ENCODE measurements around the gene TNK2. TPM values are rescaled to one million over a fixed set of nuclear protein-coding genes. Genes with fewer than 3 reads are reported as not detected.

TNK2 gene
- total and polyA plus RNA-seq, 2 of the 13 experiments (the other 11 are each of a cell fraction or from before 2014, with no cell fraction given), result 4.6 to 5.8 TPM

DNA sequence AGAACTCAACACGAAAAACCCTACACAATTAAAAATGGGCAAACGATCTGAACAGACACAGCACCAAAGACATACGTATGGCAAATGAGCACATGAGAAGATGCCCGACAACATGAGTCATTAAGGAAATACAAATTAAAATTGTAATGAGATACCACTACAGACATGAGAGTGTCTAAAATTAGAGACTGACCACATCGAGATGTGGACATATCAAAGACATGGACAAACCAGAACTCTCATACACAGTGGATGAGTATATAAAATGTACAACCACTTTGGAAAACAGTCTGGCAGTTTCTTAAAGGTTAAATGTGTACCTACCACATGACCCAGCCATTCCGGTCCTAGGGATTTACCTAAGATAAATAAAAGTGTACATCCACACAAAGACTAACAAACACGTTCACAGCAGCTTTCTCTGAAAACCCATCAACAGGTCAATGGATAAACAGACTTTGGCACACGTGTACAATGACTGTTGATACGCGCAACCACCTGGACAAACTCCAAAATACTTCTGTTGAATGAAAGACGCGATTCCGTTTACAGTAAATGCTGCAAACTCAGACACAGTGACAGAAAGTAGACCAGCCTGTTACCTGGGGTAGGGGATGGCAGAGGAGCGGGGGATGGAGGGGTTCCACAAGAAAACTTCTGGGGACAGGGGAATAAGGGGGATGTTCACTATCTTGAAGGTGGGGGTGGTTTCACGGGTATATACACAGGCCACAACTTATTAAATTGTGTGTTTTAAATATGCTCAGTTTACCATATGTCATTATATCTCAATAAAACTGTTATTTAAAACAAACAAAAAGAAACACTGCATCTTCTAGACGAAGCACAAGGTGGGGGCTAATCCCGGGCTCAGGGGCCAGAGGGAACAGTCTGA lies 2.1 kb downstream of the TNK2 start (continued):
- TF ChIP-seq, protein P1, sequence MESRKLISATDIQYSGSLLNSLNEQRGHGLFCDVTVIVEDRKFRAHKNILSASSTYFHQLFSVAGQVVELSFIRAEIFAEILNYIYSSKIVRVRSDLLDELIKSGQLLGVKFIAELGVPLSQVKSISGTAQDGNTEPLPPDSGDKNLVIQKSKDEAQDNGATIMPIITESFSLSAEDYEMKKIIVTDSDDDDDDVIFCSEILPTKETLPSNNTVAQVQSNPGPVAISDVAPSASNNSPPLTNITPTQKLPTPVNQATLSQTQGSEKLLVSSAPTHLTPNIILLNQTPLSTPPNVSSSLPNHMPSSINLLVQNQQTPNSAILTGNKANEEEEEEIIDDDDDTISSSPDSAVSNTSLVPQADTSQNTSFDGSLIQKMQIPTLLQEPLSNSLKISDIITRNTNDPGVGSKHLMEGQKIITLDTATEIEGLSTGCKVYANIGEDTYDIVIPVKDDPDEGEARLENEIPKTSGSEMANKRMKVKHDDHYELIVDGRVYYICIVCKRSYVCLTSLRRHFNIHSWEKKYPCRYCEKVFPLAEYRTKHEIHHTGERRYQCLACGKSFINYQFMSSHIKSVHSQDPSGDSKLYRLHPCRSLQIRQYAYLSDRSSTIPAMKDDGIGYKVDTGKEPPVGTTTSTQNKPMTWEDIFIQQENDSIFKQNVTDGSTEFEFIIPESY (CRISPR knock-in tag; IDR thresholded peaks at IDR 0.05), result peak; percentile 68; the same call in 1 of the 2 replicates
- TF ChIP-seq PAXIP1 (CRISPR knock-in tag; conservative IDR thresholded peaks at IDR 0.05), result 0 out of 2 replicates have a peak, but pooled peaks have one; percentile 15
- TF ChIP-seq ZBTB42 (CRISPR knock-in tag; IDR thresholded peaks at IDR 0.05), result no peak
- no peak for TF ChIP-seq KMT2A (CRISPR knock-in tag; IDR thresholded peaks at IDR 0.05)
- no peak for TF ChIP-seq SP4 (CRISPR knock-in tag; IDR thresholded peaks at IDR 0.05)
- no peak for TF ChIP-seq RFX3 (CRISPR knock-in tag; IDR thresholded peaks at IDR 0.05)
- TF ChIP-seq FOXA3 (CRISPR knock-in tag; IDR thresholded peaks at IDR 0.05), result 0 out of 2 replicates have a peak, but pooled peaks have one; percentile 8
- TF ChIP-seq SCMH1 (CRISPR knock-in tag; IDR thresholded peaks at IDR 0.05; ENCODE audit: borderline replicate concordance), result no peak
- TF ChIP-seq, protein P2, sequence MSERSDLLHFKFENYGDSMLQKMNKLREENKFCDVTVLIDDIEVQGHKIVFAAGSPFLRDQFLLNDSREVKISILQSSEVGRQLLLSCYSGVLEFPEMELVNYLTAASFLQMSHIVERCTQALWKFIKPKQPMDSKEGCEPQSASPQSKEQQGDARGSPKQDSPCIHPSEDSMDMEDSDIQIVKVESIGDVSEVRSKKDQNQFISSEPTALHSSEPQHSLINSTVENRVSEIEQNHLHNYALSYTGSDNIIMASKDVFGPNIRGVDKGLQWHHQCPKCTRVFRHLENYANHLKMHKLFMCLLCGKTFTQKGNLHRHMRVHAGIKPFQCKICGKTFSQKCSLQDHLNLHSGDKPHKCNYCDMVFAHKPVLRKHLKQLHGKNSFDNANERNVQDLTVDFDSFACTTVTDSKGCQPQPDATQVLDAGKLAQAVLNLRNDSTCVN (CRISPR knock-in tag; IDR thresholded peaks at IDR 0.05; ENCODE audit: borderline replicate concordance), result no peak
- TF ChIP-seq ZNF879 (CRISPR knock-in tag; IDR thresholded peaks at IDR 0.05), result no peak
- TF ChIP-seq MIER3 (CRISPR knock-in tag; IDR thresholded peaks at IDR 0.05; ENCODE audit: borderline replicate concordance), result no peak
- no peak for TF ChIP-seq FOXP1 (IDR thresholded peaks at IDR 0.05)
- TF ChIP-seq FOXP1 (CRISPR knock-in tag; IDR thresholded peaks at IDR 0.05), result peak; percentile 82
- TF ChIP-seq ZNF746 (CRISPR knock-in tag; IDR thresholded peaks at IDR 0.05), result no peak
- no peak for TF ChIP-seq ZNF747 (CRISPR knock-in tag; IDR thresholded peaks at IDR 0.05; ENCODE audit: borderline replicate concordance)
- TF ChIP-seq IKZF4 (CRISPR knock-in tag; IDR thresholded peaks at IDR 0.05; ENCODE audit: borderline replicate concordance, low read depth, not compliant biosample characterization), result no peak
- no peak for TF ChIP-seq NR2C2 (CRISPR knock-in tag; IDR thresholded peaks at IDR 0.05; ENCODE audit: borderline replicate concordance)
- TF ChIP-seq ZNF850 (CRISPR knock-in tag; conservative IDR thresholded peaks at IDR 0.05), result no peak
- no peak for TF ChIP-seq FOXO1 (CRISPR knock-in tag; IDR thresholded peaks at IDR 0.05)
- TF ChIP-seq ZNF670 (CRISPR knock-in tag; IDR thresholded peaks at IDR 0.05; ENCODE audit: borderline replicate concordance), result no peak
- TF ChIP-seq ZC3H13 (CRISPR knock-in tag; IDR thresholded peaks at IDR 0.05), result no peak
- TF ChIP-seq, protein P3, sequence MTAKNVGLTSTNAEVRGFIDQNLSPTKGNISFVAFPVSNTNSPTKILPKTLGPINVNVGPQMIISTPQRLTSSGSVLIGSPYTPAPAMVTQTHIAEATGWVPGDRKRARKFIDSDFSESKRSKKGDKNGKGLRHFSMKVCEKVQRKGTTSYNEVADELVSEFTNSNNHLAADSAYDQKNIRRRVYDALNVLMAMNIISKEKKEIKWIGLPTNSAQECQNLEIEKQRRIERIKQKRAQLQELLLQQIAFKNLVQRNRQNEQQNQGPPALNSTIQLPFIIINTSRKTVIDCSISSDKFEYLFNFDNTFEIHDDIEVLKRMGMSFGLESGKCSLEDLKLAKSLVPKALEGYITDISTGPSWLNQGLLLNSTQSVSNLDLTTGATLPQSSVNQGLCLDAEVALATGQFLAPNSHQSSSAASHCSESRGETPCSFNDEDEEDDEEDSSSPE (CRISPR knock-in tag; IDR thresholded peaks at IDR 0.05), result no peak
- TF ChIP-seq ZNF232 (CRISPR knock-in tag; IDR thresholded peaks at IDR 0.05; ENCODE audit: borderline replicate concordance), result no peak
